HCT116 (cell line): Measurements from ENCODE around the gene HIRA. TPM values are rescaled to one million over a fixed set of nuclear protein-coding genes. Genes with fewer than 3 reads are reported as not detected.

Experiments
- ATAC-seq: fragments of 200-7000 bp; cut with Tn5 transposase; 2 replicates; pipeline ENCODE4 v1.9.1; 2020; ENCODE audit warnings: mild to moderate bottlenecking, moderate library complexity
- BruUV-seq: library from RNA; stranded (reverse); fragments of 400-500 nt; replicated peaks from 2 replicates; lab custom pipeline; 2021; lab: Mats Ljungman, UMichigan
- CTCF ChIA-PET: fragments of 300-600 bp; sonication (Branson Sonifier 250); formaldehyde crosslinking; loops from one replicate; lab custom pipeline; 2021; ENCODE audit warnings: antibody characterized with exemption; lab: Charles Lee
- POLR2A ChIA-PET: fragments of 300-600, 350-600 bp; sonication (Branson Sonifier 250); formaldehyde crosslinking; loops from one replicate; lab custom pipeline; 2021; ENCODE audit warnings: antibody characterized with exemption; lab: Charles Lee
- RAD21 ChIA-PET, 2 experiments: fragments of 300-600 bp; sonication (Branson Sonifier 250); formaldehyde crosslinking; loops; one replicate each; lab custom pipeline; 2023; ENCODE audit warnings: low total read pairs in 2 of 2; ENCODE audit not compliant: uncharacterized antibody in 2 of 2, unreplicated experiment in 2 of 2, low non-redundant PET in 1 of 2; lab: Charles Lee
- DNase-seq: peaks from one replicate; pipeline ENCODE4 v3.0.0-alpha.2; 2010; ENCODE audit warnings: low read depth, low spot score
- H2AFZ ChIP-seq: fragments of 200-600 bp; shearing (Covaris generic), sonication (generic); 2 replicates; pipeline ENCODE4 v1.6.1; 2017; ENCODE audit warnings: low read depth, mixed run types, mixed read lengths, antibody characterized with exemption, low read length; ENCODE audit not compliant: poor library complexity, severe bottlenecking
- H3K27ac ChIP-seq: 2 replicates; pipeline ENCODE4 v1.5.1; 2012; ENCODE audit warnings: low read depth, low read length
- H3K27me3 ChIP-seq: fragments of 200-600 bp; sonication (generic); 2 replicates; pipeline ENCODE4 v1.6.1; 2016; ENCODE audit warnings: mixed run types, low read length, mixed read lengths; ENCODE audit not compliant: insufficient read depth
- H3K36me3 ChIP-seq, 2 experiments: fragments of 200-500 bp in 1 of 2; fragments of 200-600 bp in 1 of 2; sonication (Bioruptor generic) in 1 of 2; sonication (generic) in 1 of 2; 2 replicates each; pipeline versions ENCODE4 v1.5.1 to v1.6.1; 2014 to 2016; ENCODE audit warnings: low read length in 2 of 2, inconsistent platforms in 1 of 2, mixed read lengths in 1 of 2, mixed run types in 1 of 2; ENCODE audit not compliant: insufficient read depth in 2 of 2, control insufficient read depth in 1 of 2
- H3K4me1 ChIP-seq, 2 experiments: fragments of 200-600 bp in 1 of 2; sonication (generic) in 1 of 2; 2 replicates each; pipeline versions ENCODE4 v1.5.1 to v1.6.1; 2012 to 2017; ENCODE audit warnings: low read length in 2 of 2, inconsistent platforms in 1 of 2, mild to moderate bottlenecking in 1 of 2, mixed read lengths in 1 of 2, mixed run types in 1 of 2, moderate library complexity in 1 of 2; ENCODE audit not compliant: insufficient read depth in 2 of 2, control insufficient read depth in 1 of 2
- H3K4me2 ChIP-seq: fragments of 200-600 bp; sonication (generic); 2 replicates; pipeline ENCODE4 v1.6.1; 2017; ENCODE audit warnings: mixed run types, low read length, mixed read lengths
- H3K4me3 ChIP-seq, 2 experiments: fragments of 200-600 bp in 1 of 2; sonication (generic) in 1 of 2; replicated peaks in 1 of 2; 2 replicates each; pipeline ENCODE4 v1.5.1; 2011 to 2016; ENCODE audit warnings: low read length in 2 of 2, control low read depth in 1 of 2, low read depth in 1 of 2, mild to moderate bottlenecking in 1 of 2, mixed read lengths in 1 of 2, mixed run types in 1 of 2
- H3K79me2 ChIP-seq: fragments of 200-600 bp; sonication (generic); 2 replicates; pipeline ENCODE4 v1.6.1; 2017; ENCODE audit warnings: mild to moderate bottlenecking, mixed run types, low read length, moderate library complexity, mixed read lengths; ENCODE audit not compliant: insufficient read depth
- H3K9ac ChIP-seq: fragments of 200-600 bp; sonication (generic); 2 replicates; pipeline ENCODE4 v1.6.1; 2016; ENCODE audit warnings: low read length, mixed read lengths
- H3K9me2 ChIP-seq: fragments of 200-600 bp; sonication (generic), shearing (Covaris generic); 2 replicates; pipeline ENCODE4 v1.6.1; 2017; ENCODE audit warnings: mixed run types, mild to moderate bottlenecking, moderate library complexity; ENCODE audit not compliant: insufficient read depth
- H3K9me3 ChIP-seq, 2 experiments: fragments of 200-500 bp in 1 of 2; fragments of 200-600 bp in 1 of 2; sonication (Bioruptor generic) in 1 of 2; sonication (generic) in 1 of 2; 2 replicates each; pipeline ENCODE4 v1.6.1; 2014 to 2017; ENCODE audit warnings: low read length in 2 of 2, mixed read lengths in 2 of 2, inconsistent platforms in 1 of 2, low read depth in 1 of 2, mild to moderate bottlenecking in 1 of 2, mixed run types in 1 of 2, moderate library complexity in 1 of 2; ENCODE audit not compliant: control insufficient read depth in 1 of 2, insufficient read depth in 1 of 2
- H4K20me1 ChIP-seq: fragments of 200-600 bp; sonication (generic), shearing (Covaris generic); 2 replicates; pipeline ENCODE4 v1.6.1; 2017; ENCODE audit warnings: mixed run types, mild to moderate bottlenecking, moderate library complexity; ENCODE audit not compliant: insufficient read depth
- CEBPB ChIP-seq: IDR thresholded peaks from 2 replicates; pipeline ENCODE4 v1.6.1; 2012; ENCODE audit warnings: low read depth
- EZH2phosphoT487 ChIP-seq: fragments of 200-600 bp; IDR thresholded peaks from 2 replicates; pipeline ENCODE4 v1.6.1; 2018; ENCODE audit warnings: antibody characterized with exemption, borderline replicate concordance
- FOSL1 ChIP-seq: IDR thresholded peaks from 2 replicates; pipeline ENCODE4 v1.6.1; 2012; ENCODE audit warnings: low read depth
- POLR2A ChIP-seq: IDR thresholded peaks from 2 replicates; pipeline ENCODE4 v1.7.0; 2011; ENCODE audit warnings: borderline replicate concordance; ENCODE audit not compliant: insufficient read depth, insufficient read length; ENCODE audit errors: extremely low read depth
- POLR2AphosphoS5 ChIP-seq: IDR thresholded peaks from 2 replicates; pipeline ENCODE4 v1.6.1; 2011; ENCODE audit warnings: mild to moderate bottlenecking, low read depth, low read length, moderate library complexity
- SIN3A ChIP-seq: IDR thresholded peaks from 2 replicates; pipeline ENCODE4 v1.6.1; 2012; ENCODE audit warnings: low read depth
- intact Hi-C: fragments of 100-400 bp; cut with micrococcal nuclease; formaldehyde crosslinking; loops from 2 replicates; pipeline ENCODE4 v1.10.0; 2022
- total RNA-seq: library from RNA; stranded (reverse); gene quantifications from one replicate; pipeline ENCODE4 v1.2.1, GENCODE V29; 2021; ENCODE audit not compliant: unreplicated experiment
- TF ChIP-seq, protein P1 (sequence below), 3 experiments: fragments of 200-600 bp in 1 of 3; sonication (generic) in 1 of 3; IDR thresholded peaks in 2 of 3; conservative IDR thresholded peaks in 1 of 3; 2 replicates each; pipeline ENCODE4 v1.5.1; 2012 to 2017; ENCODE audit warnings: low read depth in 2 of 3, low read length in 2 of 3, antibody characterized with exemption in 1 of 3, borderline replicate concordance in 1 of 3, control low read depth in 1 of 3, mild to moderate bottlenecking in 1 of 3, mixed read lengths in 1 of 3, mixed run types in 1 of 3, moderate library complexity in 1 of 3; ENCODE audit not compliant: insufficient read depth in 1 of 3
- TF ChIP-seq, protein P2 (sequence below): IDR thresholded peaks from 2 replicates; pipeline ENCODE4 v1.6.1; 2011; ENCODE audit warnings: mild to moderate bottlenecking, low read length, moderate library complexity; ENCODE audit not compliant: insufficient replicate concordance; ENCODE audit errors: extremely low read depth

The HIRA gene
- total RNA-seq, 1 experiment from 2014 or later: 30.6 TPM

DNA sequence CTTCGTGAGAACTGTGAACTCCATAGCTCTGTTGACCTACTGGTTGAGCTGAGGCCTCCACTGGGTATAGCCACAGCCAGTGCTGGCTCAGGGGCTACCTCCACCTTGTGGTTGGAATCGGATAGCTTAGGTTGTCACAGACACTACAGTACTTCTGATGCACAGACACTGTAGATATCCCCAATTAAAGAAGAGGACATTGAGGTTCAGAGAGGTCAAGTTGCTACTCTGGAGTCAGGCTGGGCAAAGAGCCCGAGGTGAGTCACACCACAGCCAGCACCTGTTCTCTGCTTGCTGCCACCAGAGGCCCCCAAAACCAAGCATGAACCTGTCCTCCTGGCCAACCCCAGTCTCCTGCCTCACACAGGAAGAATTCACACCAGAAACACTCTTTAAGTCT lies 42.0 kb upstream of the HIRA start:
- POLR2A ChIA-PET: interaction anchor here (0.6 kb wide), 1 partner anchor 189 kb away, joined by 4 read pairs; no protein-coding TSS in a partner anchor

More for the DNA sequence above, 42.0 kb upstream of the HIRA start:
- Histone ChIP-seq H4K20me1 (peaks cover 9% of the 10 kb centered on the region; the same call in 1 of the 2 replicates), H3K27ac (no peak overlapping the region), H3K4me1 (peaks cover 7 to 12% of the 10 kb centered on the region in 2 experiments; a peak in 3 of 4 replicates), H3K9me3 (no peaks in the 10 kb centered on the region), H2AFZ (no peak overlapping the region), H3K9me2 (no peaks in the 10 kb centered on the region), H3K4me3 (no peak overlapping the region), H3K9ac (no peak overlapping the region), H3K4me2 (no peak overlapping the region), H3K36me3 (peaks cover 19 to 59% of the 10 kb centered on the region in 2 experiments; a peak in 3 of 4 replicates), H3K79me2 (peaks cover 83% of the 10 kb centered on the region), H3K27me3 (no peaks in the 10 kb centered on the region)
- ChIA-PET CTCF (interaction anchor here (0.6 to 2.7 kb wide), 5 partner anchors 9 to 295 kb away, joined by 3 to 11 read pairs (median 5); partner anchors contain the start of gene SLC25A1), RAD21 (no interaction called here)
- no peak for TF ChIP-seq EZH2phosphoT487
- TF ChIP-seq POLR2AphosphoS5: no peak
- no peak for TF ChIP-seq FOSL1
- TF ChIP-seq POLR2A: no peak
- no peak for TF ChIP-seq SIN3A
- TF ChIP-seq, protein P1, sequence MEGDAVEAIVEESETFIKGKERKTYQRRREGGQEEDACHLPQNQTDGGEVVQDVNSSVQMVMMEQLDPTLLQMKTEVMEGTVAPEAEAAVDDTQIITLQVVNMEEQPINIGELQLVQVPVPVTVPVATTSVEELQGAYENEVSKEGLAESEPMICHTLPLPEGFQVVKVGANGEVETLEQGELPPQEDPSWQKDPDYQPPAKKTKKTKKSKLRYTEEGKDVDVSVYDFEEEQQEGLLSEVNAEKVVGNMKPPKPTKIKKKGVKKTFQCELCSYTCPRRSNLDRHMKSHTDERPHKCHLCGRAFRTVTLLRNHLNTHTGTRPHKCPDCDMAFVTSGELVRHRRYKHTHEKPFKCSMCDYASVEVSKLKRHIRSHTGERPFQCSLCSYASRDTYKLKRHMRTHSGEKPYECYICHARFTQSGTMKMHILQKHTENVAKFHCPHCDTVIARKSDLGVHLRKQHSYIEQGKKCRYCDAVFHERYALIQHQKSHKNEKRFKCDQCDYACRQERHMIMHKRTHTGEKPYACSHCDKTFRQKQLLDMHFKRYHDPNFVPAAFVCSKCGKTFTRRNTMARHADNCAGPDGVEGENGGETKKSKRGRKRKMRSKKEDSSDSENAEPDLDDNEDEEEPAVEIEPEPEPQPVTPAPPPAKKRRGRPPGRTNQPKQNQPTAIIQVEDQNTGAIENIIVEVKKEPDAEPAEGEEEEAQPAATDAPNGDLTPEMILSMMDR (IDR thresholded peaks at IDR 0.05 in 2 of 3, conservative IDR thresholded peaks at IDR 0.05 in 1 of 3; ENCODE audit: borderline replicate concordance in 1 of 3, insufficient read depth in 1 of 3, low read depth in 2 of 3, low read length in 2 of 3): peak in 1 of 3 experiments; percentile 19; a peak in 2 of 6 replicates
- TF ChIP-seq CEBPB: no peak
- TF ChIP-seq, protein P2, sequence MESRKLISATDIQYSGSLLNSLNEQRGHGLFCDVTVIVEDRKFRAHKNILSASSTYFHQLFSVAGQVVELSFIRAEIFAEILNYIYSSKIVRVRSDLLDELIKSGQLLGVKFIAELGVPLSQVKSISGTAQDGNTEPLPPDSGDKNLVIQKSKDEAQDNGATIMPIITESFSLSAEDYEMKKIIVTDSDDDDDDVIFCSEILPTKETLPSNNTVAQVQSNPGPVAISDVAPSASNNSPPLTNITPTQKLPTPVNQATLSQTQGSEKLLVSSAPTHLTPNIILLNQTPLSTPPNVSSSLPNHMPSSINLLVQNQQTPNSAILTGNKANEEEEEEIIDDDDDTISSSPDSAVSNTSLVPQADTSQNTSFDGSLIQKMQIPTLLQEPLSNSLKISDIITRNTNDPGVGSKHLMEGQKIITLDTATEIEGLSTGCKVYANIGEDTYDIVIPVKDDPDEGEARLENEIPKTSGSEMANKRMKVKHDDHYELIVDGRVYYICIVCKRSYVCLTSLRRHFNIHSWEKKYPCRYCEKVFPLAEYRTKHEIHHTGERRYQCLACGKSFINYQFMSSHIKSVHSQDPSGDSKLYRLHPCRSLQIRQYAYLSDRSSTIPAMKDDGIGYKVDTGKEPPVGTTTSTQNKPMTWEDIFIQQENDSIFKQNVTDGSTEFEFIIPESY: no peak
- intact Hi-C loops: loop anchor here (10.0 kb wide), 1 partner anchor 329 kb away; the partner anchor contains the start of gene ESS2
- no TSS peak for BruUV-seq
- ATAC-seq (peak; percentile 67), DNase-seq (no peak)
